ENCODE measurements around the gene UBE2E2.

DNA sequence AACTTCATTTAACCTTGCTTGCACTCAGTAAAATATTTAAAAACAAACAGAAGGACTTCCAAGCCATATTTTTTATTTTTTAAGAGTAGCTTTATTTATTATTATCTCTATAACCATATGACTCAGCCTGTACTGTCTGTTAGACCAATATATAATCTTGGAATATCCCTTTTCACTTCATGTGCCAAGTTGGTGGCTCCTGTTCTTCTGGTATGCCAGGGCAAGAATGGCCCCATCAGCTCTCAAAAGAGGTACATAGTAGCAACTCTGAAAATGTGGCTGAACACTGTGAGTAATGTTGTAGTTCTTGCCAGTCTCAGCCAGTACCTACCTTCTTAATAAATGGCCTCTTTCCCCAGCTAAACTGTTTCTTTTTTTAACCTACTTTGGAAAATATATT is 345.6 kb downstream of the UBE2E2 start:
- TF ChIP-seq, protein P1, sequence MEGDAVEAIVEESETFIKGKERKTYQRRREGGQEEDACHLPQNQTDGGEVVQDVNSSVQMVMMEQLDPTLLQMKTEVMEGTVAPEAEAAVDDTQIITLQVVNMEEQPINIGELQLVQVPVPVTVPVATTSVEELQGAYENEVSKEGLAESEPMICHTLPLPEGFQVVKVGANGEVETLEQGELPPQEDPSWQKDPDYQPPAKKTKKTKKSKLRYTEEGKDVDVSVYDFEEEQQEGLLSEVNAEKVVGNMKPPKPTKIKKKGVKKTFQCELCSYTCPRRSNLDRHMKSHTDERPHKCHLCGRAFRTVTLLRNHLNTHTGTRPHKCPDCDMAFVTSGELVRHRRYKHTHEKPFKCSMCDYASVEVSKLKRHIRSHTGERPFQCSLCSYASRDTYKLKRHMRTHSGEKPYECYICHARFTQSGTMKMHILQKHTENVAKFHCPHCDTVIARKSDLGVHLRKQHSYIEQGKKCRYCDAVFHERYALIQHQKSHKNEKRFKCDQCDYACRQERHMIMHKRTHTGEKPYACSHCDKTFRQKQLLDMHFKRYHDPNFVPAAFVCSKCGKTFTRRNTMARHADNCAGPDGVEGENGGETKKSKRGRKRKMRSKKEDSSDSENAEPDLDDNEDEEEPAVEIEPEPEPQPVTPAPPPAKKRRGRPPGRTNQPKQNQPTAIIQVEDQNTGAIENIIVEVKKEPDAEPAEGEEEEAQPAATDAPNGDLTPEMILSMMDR (IDR thresholded peaks at IDR 0.05 in 4 of 5, conservative IDR thresholded peaks at IDR 0.05 in 1 of 5), result no peak
- TF ChIP-seq POLR2A (IDR thresholded peaks at IDR 0.05), result no peak

Data from gastrocnemius medialis (tissue), 4 donors.